Measurements from ENCODE around the gene FKTN. TPM values are rescaled to one million over a fixed set of nuclear protein-coding genes. Genes with fewer than 3 reads are reported as not detected.
A peak's percentile ranks its signal among the peaks of the same experiment; 100 is the strongest.

Gene FKTN
- total and polyA plus RNA-seq, 4 donors = 3.2 to 36.9 (median 7.4) TPM

DNA sequence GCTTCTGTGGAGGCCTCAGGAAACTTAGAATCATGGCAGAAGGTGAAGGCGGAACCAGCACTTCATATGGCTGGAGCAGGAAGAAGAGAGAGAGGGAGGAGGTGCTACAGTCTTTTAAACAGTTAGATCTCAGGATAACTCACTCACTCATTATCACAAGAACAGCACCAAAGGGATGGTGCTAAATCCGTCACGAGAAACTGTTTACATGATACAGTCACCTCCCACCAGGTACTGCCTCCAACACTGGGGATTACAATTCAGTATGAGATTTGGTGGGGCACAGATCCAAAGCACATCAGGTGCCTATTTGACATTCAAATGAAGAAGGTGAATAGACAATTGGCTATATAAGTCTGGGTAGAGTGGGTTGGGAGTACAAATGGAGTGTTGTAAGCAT, 35.2 kb downstream of the FKTN start:
- peaks cover 0 to 9% (median 5%) of the 10 kb centered on the region in 4 donors for H3K9me3 ChIP-seq (ENCODE audit: control insufficient read depth in 4 of 4, insufficient read depth in 3 of 4, low read length in 3 of 4)
- H3K36me3 ChIP-seq (ENCODE audit: control insufficient read depth in 4 of 4, insufficient read depth in 4 of 4, low read length in 4 of 4) = peaks cover 3 to 9% (median 7%) of the 10 kb centered on the region in 4 donors
- no peak overlapping the region for H3K9ac ChIP-seq (ENCODE audit: insufficient read depth in 1 of 2, low read length in 2 of 2)
- no peak for ATAC-seq (ENCODE audit: insufficient read depth, low FRiP score)
- H3K27ac ChIP-seq (ENCODE audit: low read depth in 1 of 2, low read length in 1 of 2) = no peak overlapping the region
- H3K4me3 ChIP-seq = no peak overlapping the region
- TF ChIP-seq, protein P1, sequence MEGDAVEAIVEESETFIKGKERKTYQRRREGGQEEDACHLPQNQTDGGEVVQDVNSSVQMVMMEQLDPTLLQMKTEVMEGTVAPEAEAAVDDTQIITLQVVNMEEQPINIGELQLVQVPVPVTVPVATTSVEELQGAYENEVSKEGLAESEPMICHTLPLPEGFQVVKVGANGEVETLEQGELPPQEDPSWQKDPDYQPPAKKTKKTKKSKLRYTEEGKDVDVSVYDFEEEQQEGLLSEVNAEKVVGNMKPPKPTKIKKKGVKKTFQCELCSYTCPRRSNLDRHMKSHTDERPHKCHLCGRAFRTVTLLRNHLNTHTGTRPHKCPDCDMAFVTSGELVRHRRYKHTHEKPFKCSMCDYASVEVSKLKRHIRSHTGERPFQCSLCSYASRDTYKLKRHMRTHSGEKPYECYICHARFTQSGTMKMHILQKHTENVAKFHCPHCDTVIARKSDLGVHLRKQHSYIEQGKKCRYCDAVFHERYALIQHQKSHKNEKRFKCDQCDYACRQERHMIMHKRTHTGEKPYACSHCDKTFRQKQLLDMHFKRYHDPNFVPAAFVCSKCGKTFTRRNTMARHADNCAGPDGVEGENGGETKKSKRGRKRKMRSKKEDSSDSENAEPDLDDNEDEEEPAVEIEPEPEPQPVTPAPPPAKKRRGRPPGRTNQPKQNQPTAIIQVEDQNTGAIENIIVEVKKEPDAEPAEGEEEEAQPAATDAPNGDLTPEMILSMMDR (IDR thresholded peaks at IDR 0.05; ENCODE audit: control extremely low read depth, extremely low read depth) = no peak
- no peaks in the 10 kb centered on the region for H3K27me3 ChIP-seq (ENCODE audit: control insufficient read depth in 3 of 3, insufficient read depth in 3 of 3, low read length in 2 of 3)
- DNase-seq = no peak
- H3K4me1 ChIP-seq (ENCODE audit: control insufficient read depth in 5 of 5, insufficient read depth in 5 of 5, low read length in 5 of 5) = no peaks in the 10 kb centered on the region
- WGBS, 2 donors = 97 to 98% methylated on average over 3 of the region's 3 CpGs

DNA sequence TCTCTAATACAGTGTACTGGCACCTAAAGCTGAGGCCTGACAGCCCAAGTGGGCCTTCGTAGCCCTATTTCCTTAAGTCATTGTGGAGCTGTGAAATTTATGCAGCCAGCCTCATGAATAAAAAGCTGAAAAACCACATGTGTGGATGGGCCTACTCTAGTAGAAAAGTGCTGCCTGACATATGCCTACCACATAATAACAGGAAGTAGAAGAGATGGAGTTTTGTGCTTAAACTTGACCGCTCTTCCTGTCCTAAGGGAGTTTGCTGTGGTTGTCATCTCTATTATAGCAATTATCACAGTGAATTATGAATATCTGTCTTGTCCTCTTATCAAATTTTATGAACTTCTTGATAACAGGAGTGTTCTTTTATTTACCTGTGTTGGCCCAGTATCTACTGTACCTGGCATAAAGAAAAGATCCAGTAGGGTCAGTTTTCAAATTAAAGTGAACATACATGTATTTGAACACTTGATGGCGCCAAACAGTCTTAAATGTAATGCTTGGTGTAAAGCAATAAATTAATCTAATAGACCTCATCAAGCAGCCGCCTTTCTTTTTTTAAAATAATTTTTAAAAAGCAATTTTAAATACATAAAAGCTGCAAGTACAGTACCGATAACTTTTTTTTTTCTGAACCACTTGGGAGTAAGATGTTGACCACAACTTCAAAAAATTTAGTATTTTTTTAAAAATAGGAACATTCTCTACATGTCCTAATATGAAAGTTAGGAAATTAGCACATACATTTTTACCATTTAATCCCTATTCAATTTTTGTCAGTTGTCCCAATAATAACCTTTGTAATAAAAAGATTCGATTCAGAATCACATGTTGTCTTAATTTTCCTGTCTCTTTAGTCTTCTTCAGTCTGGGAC, 51.0 kb downstream of the FKTN start:
- H3K4me1 ChIP-seq (ENCODE audit: control insufficient read depth in 5 of 5, insufficient read depth in 5 of 5, low read length in 5 of 5) = no peaks in the 10 kb centered on the region
- H3K27ac ChIP-seq (ENCODE audit: low read depth in 1 of 2, low read length in 1 of 2) = no peak overlapping the region
- peak in 2 of 3 donors; percentile 61 to 65 for DNase-seq
- H3K9me3 ChIP-seq (ENCODE audit: control insufficient read depth in 4 of 4, insufficient read depth in 3 of 4, low read length in 3 of 4) = peaks cover 0 to 3% (median 0%) of the 10 kb centered on the region in 4 donors
- TF ChIP-seq, protein P1 (IDR thresholded peaks at IDR 0.05; ENCODE audit: control extremely low read depth, extremely low read depth) = peak; percentile 5
- H3K27me3 ChIP-seq (ENCODE audit: control insufficient read depth in 3 of 3, insufficient read depth in 3 of 3, low read length in 2 of 3) = no peaks in the 10 kb centered on the region
- no peak for ATAC-seq (ENCODE audit: insufficient read depth, low FRiP score)
- H3K4me3 ChIP-seq = no peak overlapping the region
- 65 to 66% methylated on average over 6 of the region's 6 CpGs for WGBS, 2 donors
- H3K9ac ChIP-seq (ENCODE audit: insufficient read depth in 1 of 2, low read length in 2 of 2) = no peak overlapping the region
- peaks cover 2 to 13% (median 6%) of the 10 kb centered on the region in 4 donors for H3K36me3 ChIP-seq (ENCODE audit: control insufficient read depth in 4 of 4, insufficient read depth in 4 of 4, low read length in 4 of 4)

DNA sequence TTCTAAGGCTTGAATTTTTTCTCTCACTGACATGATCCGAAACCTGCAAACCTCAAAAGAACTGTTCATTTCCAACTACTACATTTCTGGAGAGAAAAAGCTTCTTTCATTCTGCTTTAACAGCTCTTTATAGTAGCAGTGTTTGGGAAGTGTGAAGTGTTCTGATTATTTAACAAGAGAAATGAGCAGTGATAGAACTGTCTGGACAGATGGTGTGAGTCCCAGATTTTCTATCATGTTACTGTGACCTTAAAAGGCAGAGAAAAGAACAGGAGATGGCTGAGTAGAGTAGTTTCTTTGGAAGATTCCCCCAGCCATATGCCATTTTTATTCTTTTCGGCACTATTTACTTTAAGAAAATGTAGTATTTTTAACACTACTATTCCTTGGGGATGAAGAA, 63.1 kb downstream of the FKTN start:
- 90 to 92% methylated on average over 2 of the region's 2 CpGs for WGBS, 2 donors
- DNase-seq (no peak), ATAC-seq (ENCODE audit: insufficient read depth, low FRiP score) (no peak)
- Histone ChIP-seq H3K36me3 (ENCODE audit: control insufficient read depth in 4 of 4, insufficient read depth in 4 of 4, low read length in 4 of 4) (peaks cover 0 to 12% (median 2%) of the 10 kb centered on the region in 4 donors), H3K9ac (ENCODE audit: insufficient read depth in 1 of 2, low read length in 2 of 2) (no peak overlapping the region), H3K4me3 (no peak overlapping the region), H3K9me3 (ENCODE audit: control insufficient read depth in 4 of 4, insufficient read depth in 3 of 4, low read length in 3 of 4) (no peaks in the 10 kb centered on the region), H3K4me1 (ENCODE audit: control insufficient read depth in 5 of 5, insufficient read depth in 5 of 5, low read length in 5 of 5) (no peaks in the 10 kb centered on the region), H3K27me3 (ENCODE audit: control insufficient read depth in 3 of 3, insufficient read depth in 3 of 3, low read length in 2 of 3) (no peaks in the 10 kb centered on the region), H3K27ac (ENCODE audit: low read depth in 1 of 2, low read length in 1 of 2) (no peak overlapping the region)
- TF ChIP-seq, protein P1 (IDR thresholded peaks at IDR 0.05; ENCODE audit: control extremely low read depth, extremely low read depth) = no peak

All from lung (tissue), 12 donors.